HEK293 (cell line): ENCODE measurements around the gene THRA.

Experiments
- CTCF ChIA-PET: fragments of 350-600 bp; formaldehyde crosslinking; extraction: SDS; loops from one replicate; lab custom pipeline; 2021; ENCODE audit warnings: antibody characterized with exemption; lab: Yijun Ruan, JAX
- POLR2A ChIA-PET: fragments of 300-600 bp; formaldehyde crosslinking; extraction: SDS; loops from one replicate; lab custom pipeline; 2020; ENCODE audit warnings: antibody characterized with exemption, inconsistent platforms; lab: Yijun Ruan, JAX
- H3K27ac ChIP-seq: fragments of 200-500 bp; sonication (Bioruptor generic); 2 replicates; pipeline ENCODE4 v1.5.1; 2014; ENCODE audit warnings: low read depth, low read length, control low read depth, inconsistent platforms; ENCODE audit errors: extremely low read depth
- H3K36me3 ChIP-seq, 2 experiments: fragments of 200-500 bp in 1 of 2; sonication (Bioruptor generic) in 1 of 2; 1 replicate in 1 of 2; 2 replicates in 1 of 2; pipeline ENCODE4 v1.5.1; 2014 to 2017; ENCODE audit warnings: inconsistent platforms in 2 of 2, low read length in 2 of 2; ENCODE audit not compliant: control insufficient read depth in 2 of 2, insufficient read depth in 1 of 2
- H3K4me1 ChIP-seq: fragments of 200-500 bp; sonication (Bioruptor generic); 2 replicates; pipeline ENCODE4 v1.5.1; 2014; ENCODE audit warnings: mild to moderate bottlenecking, low read length, inconsistent platforms; ENCODE audit not compliant: control insufficient read depth, insufficient read depth
- H3K4me3 ChIP-seq: 2 replicates; pipeline ENCODE4 v1.5.1; 2011; ENCODE audit warnings: low read depth, mild to moderate bottlenecking, control low read depth, low read length, moderate library complexity
- H3K9me3 ChIP-seq: fragments of 200-500 bp; sonication (Bioruptor generic); 2 replicates; pipeline ENCODE4 v1.5.1; 2014; ENCODE audit warnings: low read depth, low read length, inconsistent platforms; ENCODE audit not compliant: control insufficient read depth, insufficient read depth
- GFI1B ChIP-seq: fragments of 450-650 bp; formaldehyde crosslinking; IDR thresholded peaks from 2 replicates; pipeline ENCODE4 v1.5.1; 2016; ENCODE audit warnings: missing biosample characterization, missing genetic modification characterization
- GLIS2 ChIP-seq: fragments of 450-650 bp; formaldehyde crosslinking; IDR thresholded peaks from 2 replicates; pipeline ENCODE4 v1.5.1; 2016; ENCODE audit warnings: missing biosample characterization, missing genetic modification characterization
- SALL2 ChIP-seq: fragments of 450-650 bp; formaldehyde crosslinking; IDR thresholded peaks from 2 replicates; pipeline ENCODE4 v1.5.0; 2017; ENCODE audit warnings: missing biosample characterization, mild to moderate bottlenecking, missing genetic modification characterization, borderline replicate concordance
- TCF7L2 ChIP-seq: IDR thresholded peaks from 2 replicates; pipeline ENCODE4 v1.6.1; 2011; ENCODE audit warnings: low read depth, mild to moderate bottlenecking, inconsistent platforms, low read length, moderate library complexity, borderline replicate concordance
- ZBTB21 ChIP-seq: fragments of 450-650 bp; formaldehyde crosslinking; IDR thresholded peaks from 2 replicates; pipeline ENCODE4 v1.5.1; 2017; ENCODE audit warnings: missing biosample characterization, missing genetic modification characterization
- ZBTB7A ChIP-seq: fragments of 450-650 bp; formaldehyde crosslinking; IDR thresholded peaks from 2 replicates; pipeline ENCODE4 v1.5.1; 2016; ENCODE audit warnings: low read depth, missing biosample characterization, missing genetic modification characterization
- ZNF184 ChIP-seq: fragments of 450-650 bp; IDR thresholded peaks from 2 replicates; pipeline ENCODE4 v1.5.1; 2018; ENCODE audit warnings: missing biosample characterization, mild to moderate bottlenecking, missing genetic modification characterization
- ZNF350 ChIP-seq: fragments of 450-650 bp; formaldehyde crosslinking; IDR thresholded peaks from 2 replicates; pipeline ENCODE4 v1.5.0; 2017; ENCODE audit warnings: missing biosample characterization, mild to moderate bottlenecking, missing genetic modification characterization
- ZNF362 ChIP-seq: fragments of 450-650 bp; formaldehyde crosslinking; IDR thresholded peaks from 2 replicates; pipeline ENCODE4 v1.5.1; 2016; ENCODE audit warnings: missing biosample characterization, missing genetic modification characterization
- ZNF366 ChIP-seq: fragments of 450-650 bp; formaldehyde crosslinking; conservative IDR thresholded peaks from 2 replicates; pipeline ENCODE4 v1.5.1; 2016; ENCODE audit warnings: missing biosample characterization, missing genetic modification characterization
- ZNF639 ChIP-seq: fragments of 450-650 bp; formaldehyde crosslinking; IDR thresholded peaks from 2 replicates; pipeline ENCODE4 v1.5.1; 2016; ENCODE audit warnings: missing biosample characterization, missing genetic modification characterization
- ZSCAN23 ChIP-seq: fragments of 450-650 bp; formaldehyde crosslinking; IDR thresholded peaks from 2 replicates; pipeline ENCODE4 v1.5.1; 2016; ENCODE audit warnings: missing biosample characterization, missing genetic modification characterization
- TF ChIP-seq, protein P1 (sequence below): fragments of 450-650 bp; formaldehyde crosslinking; IDR thresholded peaks from 2 replicates; pipeline ENCODE4 v1.5.1; 2016; ENCODE audit warnings: missing biosample characterization, missing genetic modification characterization
- TF ChIP-seq, protein P2 (sequence below): fragments of 450-650 bp; formaldehyde crosslinking; IDR thresholded peaks from 2 replicates; pipeline ENCODE4 v1.5.1; 2017; ENCODE audit warnings: missing biosample characterization, missing genetic modification characterization

Gene THRA

DNA sequence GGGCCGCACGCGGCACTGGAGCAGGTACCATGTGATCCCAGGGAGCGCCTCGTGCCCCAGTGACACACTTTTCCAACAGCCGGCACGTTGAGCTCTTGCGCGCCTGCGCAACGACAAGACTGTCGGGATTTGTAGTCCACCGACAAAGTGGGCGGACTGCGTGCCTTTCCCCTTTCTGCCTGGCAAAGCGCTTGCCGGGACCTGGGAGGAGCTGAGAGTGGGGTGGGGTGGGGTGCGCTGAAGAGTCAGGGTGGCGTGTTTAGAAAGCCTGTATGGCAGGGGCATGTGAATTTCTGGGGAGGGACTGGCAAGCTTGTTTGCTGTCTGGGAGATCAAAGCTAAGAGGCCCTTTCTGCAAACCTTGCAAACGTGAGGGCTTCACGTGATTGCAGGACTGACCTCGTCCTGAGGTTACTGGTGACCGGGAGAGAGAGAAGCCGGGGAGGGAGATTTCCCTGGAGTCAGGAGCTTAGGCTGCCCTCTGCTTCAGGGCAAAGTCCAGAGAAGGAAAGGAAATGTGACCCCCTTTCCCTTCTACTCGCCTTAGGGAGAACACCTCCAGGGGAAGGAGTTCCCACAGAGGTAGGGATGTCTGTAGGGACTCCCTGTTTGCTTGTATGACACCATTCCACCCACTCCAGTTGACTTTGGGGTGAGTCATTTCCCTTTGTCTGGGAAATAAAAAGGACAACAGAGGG, 38.1 kb downstream of the THRA start (continued):
- TF ChIP-seq, protein P1, sequence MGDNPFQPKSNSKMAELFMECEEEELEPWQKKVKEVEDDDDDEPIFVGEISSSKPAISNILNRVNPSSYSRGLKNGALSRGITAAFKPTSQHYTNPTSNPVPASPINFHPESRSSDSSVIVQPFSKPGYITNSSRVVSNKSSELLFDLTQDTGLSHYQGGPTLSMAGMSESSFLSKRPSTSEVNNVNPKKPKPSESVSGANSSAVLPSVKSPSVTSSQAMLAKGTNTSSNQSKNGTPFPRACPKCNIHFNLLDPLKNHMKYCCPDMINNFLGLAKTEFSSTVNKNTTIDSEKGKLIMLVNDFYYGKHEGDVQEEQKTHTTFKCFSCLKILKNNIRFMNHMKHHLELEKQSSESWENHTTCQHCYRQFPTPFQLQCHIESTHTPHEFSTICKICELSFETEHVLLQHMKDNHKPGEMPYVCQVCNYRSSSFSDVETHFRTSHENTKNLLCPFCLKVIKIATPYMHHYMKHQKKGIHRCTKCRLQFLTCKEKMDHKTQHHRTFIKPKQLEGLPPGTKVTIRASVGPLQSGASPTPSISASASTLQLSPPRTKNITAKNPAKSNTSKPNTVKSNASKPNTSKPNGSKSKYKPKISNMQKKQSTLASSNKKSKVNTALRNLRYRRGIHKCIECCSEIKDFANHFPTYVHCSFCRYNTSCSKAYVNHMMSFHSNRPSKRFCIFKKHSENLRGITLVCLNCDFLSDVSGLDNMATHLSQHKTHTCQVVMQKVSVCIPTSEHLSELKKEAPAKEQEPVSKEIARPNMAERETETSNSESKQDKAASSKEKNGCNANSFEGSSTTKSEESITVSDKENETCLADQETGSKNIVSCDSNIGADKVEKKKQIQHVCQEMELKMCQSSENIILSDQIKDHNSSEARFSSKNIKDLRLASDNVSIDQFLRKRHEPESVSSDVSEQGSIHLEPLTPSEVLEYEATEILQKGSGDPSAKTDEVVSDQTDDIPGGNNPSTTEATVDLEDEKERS (tag by site-specific recombination), result 0 out of 2 replicates have a peak, but pooled peaks have one; percentile 22

- H3K9me3 ChIP-seq, result no peaks in the 10 kb centered on the region
- TF ChIP-seq ZNF639 (no peak), ZSCAN23 (tag by site-specific recombination) (no peak), ZNF184 (no peak), ZNF350 (tag by site-specific recombination) (no peak), GLIS2 (tag by site-specific recombination) (no peak), ZNF366 (no peak), TCF7L2 (no peak), ZBTB7A (tag by site-specific recombination) (peak; percentile 15; the same call in 1 of the 2 replicates), ZBTB21 (tag by site-specific recombination) (0 out of 2 replicates have a peak, but pooled peaks have one; percentile 3), SALL2 (tag by site-specific recombination) (no peak), ZNF362 (no peak), GFI1B (tag by site-specific recombination) (no peak)
- TF ChIP-seq, protein P2, sequence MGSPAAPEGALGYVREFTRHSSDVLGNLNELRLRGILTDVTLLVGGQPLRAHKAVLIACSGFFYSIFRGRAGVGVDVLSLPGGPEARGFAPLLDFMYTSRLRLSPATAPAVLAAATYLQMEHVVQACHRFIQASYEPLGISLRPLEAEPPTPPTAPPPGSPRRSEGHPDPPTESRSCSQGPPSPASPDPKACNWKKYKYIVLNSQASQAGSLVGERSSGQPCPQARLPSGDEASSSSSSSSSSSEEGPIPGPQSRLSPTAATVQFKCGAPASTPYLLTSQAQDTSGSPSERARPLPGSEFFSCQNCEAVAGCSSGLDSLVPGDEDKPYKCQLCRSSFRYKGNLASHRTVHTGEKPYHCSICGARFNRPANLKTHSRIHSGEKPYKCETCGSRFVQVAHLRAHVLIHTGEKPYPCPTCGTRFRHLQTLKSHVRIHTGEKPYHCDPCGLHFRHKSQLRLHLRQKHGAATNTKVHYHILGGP (tag by site-specific recombination), result no peak
- TF ChIP-seq, all 188 proteins: peak for 2
- H3K4me3 ChIP-seq, result no peak overlapping the region
- H3K4me1 ChIP-seq, result peaks cover 16% of the 10 kb centered on the region
- peaks cover 0 to 6% of the 10 kb centered on the region in 2 experiments; a peak in 1 of 3 replicates for H3K36me3 ChIP-seq
- ChIA-PET CTCF (interaction anchor here (0.6 to 7.2 kb wide), 12 partner anchors 7 to 100 kb away, joined by 3 to 61 read pairs (median 5); partner anchors contain the start of gene MED24), POLR2A (interaction anchor here (0.7 to 5.3 kb wide), 11 partner anchors 11 to 1587 kb away, joined by 3 to 117 read pairs (median 8); partner anchors contain the start of genes CASC3, MED24, MSL1 and PSMD3)
- no peak overlapping the region for H3K27ac ChIP-seq
Measured at GRCh38 chr17:40101367-40102210, 38.8 kb downstream of the THRA start.
